Coronary artery (tissue), 2 donors: ENCODE results near the gene BATF2.
A peak's percentile ranks its signal among the peaks of the same experiment; 100 is the strongest.
"Not testable (repeated sequence)": the region's sequence is repeated elsewhere in the genome, so short reads cannot be mapped to it uniquely, and the experiment has no call there.

Experiments
- DNase-seq: peaks from one replicate; pipeline ENCODE4 v3.0.0-alpha.2; 2017; ENCODE audit warnings: low spot score
- H3K27ac ChIP-seq, 2 donors: fragments of 200-600 bp; sonication (generic); one replicate each; pipeline ENCODE4 v1.5.1; 2016 to 2019
- H3K4me3 ChIP-seq: fragments of 200-600 bp; sonication (generic); 2 replicates; pipeline ENCODE4 v1.5.1; 2016; ENCODE audit warnings: mild to moderate bottlenecking, moderate library complexity
- TF ChIP-seq, protein P1 (sequence below): fragments of 200-600 bp; sonication (generic); IDR thresholded peaks from one replicate; pipeline ENCODE4 v1.5.1; 2019; ENCODE audit warnings: antibody characterized with exemption

The BATF2 gene

DNA sequence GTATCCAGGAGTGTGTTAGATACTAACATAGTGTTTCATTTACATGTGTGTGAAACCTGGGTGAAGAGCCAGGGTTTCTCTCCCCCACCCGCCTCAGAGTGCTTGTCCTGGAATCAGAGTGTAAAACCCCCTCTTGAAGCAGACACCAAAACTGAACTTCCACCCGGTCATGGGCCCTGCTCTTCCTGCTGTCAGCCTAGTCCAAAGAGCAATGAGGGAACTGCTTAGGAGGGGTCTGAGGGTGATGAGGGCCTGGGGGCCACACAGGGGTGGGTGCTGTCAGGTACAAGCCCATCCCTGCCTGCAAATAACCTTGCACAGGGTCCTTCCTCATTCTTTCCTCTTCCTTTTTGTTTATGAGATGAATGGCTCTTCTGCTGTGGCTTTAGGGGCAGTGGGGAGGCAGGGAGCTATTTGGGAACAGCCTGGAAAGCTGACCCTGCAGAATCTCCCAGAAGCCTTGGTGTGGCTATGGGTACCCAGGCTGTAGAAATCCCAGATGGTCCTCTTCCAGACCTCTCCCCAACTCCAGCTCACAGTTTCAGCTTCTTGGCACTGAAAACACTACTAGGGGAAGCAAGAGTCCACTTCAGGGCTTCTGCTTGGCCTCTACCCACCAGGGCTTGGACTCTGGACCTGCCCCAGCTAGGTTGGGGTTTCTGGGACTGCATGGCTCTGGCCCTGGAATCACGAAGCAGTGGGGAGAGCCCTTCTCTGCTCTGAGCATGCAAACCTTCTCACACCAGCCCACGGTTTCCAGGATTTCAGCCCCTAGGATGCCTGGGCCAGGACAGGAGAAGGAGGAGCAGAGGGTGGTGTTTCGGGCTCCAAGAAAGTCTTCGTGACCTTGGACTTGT is 8.5 kb downstream of the BATF2 start:
- no peak overlapping the region for H3K27ac ChIP-seq
- TF ChIP-seq, protein P1, sequence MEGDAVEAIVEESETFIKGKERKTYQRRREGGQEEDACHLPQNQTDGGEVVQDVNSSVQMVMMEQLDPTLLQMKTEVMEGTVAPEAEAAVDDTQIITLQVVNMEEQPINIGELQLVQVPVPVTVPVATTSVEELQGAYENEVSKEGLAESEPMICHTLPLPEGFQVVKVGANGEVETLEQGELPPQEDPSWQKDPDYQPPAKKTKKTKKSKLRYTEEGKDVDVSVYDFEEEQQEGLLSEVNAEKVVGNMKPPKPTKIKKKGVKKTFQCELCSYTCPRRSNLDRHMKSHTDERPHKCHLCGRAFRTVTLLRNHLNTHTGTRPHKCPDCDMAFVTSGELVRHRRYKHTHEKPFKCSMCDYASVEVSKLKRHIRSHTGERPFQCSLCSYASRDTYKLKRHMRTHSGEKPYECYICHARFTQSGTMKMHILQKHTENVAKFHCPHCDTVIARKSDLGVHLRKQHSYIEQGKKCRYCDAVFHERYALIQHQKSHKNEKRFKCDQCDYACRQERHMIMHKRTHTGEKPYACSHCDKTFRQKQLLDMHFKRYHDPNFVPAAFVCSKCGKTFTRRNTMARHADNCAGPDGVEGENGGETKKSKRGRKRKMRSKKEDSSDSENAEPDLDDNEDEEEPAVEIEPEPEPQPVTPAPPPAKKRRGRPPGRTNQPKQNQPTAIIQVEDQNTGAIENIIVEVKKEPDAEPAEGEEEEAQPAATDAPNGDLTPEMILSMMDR: no peak
- DNase-seq: no peak
- H3K4me3 ChIP-seq: no peak overlapping the region

DNA sequence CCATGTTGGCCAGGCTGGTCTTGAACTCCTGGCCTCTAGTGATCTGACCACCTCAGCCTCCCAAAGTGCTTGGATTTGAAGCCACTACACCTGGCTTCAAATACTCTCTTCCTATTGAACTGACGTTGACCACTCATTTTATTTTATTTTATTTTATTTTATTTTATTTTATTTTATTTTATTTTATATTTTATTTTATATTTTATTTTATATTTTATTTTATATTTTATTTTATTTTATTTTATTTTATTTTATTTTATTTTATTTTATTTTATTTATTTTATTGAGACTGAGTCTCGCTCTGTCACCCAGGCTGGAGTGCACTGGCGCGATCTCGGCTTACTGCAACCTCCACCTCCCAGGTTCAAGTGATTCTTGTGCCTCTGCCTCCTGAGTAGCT is 13.4 kb downstream of the BATF2 start:
- not testable (repeated sequence) for DNase-seq, H3K4me3 ChIP-seq, H3K27ac ChIP-seq

DNA sequence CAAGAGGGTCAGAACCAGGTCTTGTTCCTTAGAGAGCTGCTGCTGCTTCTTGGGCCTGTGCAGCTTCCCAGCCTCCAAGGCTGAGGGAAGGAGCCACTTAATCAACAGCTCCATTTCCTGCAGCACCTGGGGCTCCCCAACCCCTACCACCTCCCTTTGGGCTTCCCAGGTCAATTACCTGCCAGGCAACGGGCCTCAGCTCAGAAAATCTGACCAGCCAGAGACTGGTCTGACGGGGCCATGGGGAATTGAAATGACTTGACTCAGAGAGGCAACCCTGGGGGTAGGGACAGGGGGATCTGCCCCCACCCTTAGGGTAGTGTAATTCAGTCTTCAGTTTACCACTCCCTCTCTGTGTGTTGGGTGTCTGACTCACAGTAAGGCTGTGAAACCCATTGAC is 20.1 kb downstream of the BATF2 start:
- TF ChIP-seq, protein P1: no peak
- no peak for DNase-seq
- no peak overlapping the region for H3K27ac ChIP-seq
- H3K4me3 ChIP-seq: no peak overlapping the region

DNA sequence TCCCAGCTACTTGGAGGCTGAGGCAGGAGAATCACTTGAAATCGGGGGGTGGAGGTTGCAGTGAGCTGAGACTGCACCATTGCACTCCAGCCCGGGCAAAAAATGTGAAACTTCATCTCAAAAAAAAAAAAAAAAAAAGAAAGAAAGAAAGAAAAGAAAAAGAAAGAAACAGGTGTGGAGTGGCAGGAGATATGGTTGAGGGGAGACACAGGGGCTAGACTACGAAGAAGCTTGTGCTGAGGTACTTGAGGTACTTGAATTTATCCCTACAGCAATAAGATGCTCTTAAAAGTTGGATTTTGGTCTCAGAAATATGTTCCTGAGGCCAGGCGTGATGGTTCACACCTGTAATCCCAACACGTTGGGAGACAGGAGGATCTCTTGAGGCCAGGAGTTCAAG is 22.6 kb downstream of the BATF2 start:
- no peak overlapping the region for H3K4me3 ChIP-seq
- no peak for DNase-seq
- TF ChIP-seq, protein P1: no peak
- no peak overlapping the region for H3K27ac ChIP-seq

DNA sequence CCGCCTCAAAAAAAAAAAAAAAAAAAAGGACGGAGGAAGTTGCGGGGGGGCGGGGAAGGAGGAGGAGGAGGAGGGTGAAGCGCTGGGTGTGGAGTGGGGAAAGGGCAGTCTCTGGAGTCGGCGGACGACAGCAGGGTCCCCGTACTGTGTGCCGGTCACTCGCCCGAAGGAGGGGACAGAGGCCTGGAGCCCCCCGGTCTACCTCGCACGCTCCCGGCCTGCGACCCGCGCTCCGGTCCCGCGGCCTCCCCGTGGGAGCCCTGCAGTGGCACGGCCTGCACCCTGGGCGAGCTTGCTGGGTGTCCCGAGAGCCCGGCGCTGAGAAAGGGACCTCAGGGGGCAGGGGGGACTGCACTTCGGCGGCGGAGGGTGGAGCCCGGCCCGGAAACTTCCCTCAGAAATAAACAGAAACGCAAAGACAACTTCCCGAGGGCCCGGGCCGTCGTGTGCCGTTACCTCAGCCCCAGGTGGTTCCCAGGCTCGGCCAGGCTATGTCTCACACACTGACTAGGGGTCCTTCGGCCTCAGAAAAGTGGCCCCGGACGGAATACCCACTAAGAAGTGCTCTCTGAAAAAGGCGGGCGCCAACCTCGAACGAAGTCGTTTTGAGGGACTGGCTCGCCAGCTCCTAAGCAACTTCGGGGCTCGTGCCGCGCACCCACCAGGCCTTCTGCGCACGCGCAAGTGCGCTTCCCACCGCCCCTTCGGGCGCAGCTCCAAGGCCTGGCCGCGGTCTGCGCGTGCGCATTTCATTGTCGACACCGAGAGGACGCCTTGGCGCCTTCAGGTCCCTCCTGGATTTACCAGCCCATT is 25.1 kb downstream of the BATF2 start, which contains the start of gene MAJIN:
TSS of gene MAJIN (minus strand) at position 688 of the 813 bp plus-strand sequence. CDS start 12,703 bp downstream, outside the sequence.
- no peak for DNase-seq
- Histone ChIP-seq H3K4me3 (peak within 1 kb of the TSS; percentile 58), H3K27ac (no peak within 1 kb of the TSS)
- TF ChIP-seq, protein P1: no peak

DNA sequence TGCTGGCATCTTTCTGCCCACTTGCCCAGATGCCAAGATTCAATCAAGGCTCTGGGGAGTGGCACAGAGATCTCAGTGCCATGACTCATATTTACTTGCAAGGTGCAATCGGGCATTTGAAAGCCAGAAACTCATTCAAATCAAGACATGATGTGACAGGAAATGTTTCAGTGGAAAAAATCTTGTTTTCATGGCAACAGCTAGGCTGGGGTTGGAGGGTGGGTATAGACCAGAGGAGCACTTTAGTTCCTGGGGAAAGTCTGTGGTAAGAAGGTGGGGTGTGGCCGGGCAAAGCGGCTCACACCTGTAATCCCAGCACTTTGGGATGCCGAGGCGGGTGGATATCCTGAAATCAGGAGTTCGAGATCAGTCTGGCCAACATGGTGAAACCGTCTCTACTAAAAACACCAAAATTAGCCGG is 26.0 kb downstream of the BATF2 start:
- TF ChIP-seq, protein P1: no peak
- DNase-seq: no peak
- no peak overlapping the region for H3K27ac ChIP-seq
- no peak overlapping the region for H3K4me3 ChIP-seq

DNA sequence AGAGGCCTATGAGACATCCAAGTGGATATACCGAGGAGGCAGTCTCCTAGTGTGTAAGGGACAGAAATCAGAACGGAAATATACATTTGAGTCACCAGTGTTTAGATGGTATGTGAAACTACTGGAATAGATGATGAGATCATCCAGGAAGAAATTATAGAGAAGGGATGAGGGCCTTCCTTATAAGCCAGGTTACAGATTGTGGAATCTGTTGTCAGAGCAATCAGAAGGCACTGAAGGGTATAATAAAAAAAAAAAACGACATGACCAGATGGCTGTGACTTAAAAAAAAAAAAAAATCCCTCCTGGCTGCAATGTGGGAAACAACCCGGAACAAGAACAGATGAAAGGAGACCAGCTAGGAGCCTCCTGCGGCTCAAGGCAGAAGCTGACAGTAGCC is 27.6 kb downstream of the BATF2 start:
- Histone ChIP-seq H3K4me3 (no peak overlapping the region), H3K27ac (no peak overlapping the region)
- no peak for DNase-seq
- TF ChIP-seq, protein P1: no peak
